GM12864 (cell line): ENCODE results near the gene KCNA10.

Experiments used
- DNase-seq: peaks from one replicate; pipeline ENCODE4 v3.0.0-alpha.2; 2011; ENCODE audit warnings: low read depth
- H3K4me3 ChIP-seq: 2 replicates; pipeline ENCODE4 v1.5.1; 2011; ENCODE audit warnings: mild to moderate bottlenecking, low read depth, low read length, control low read depth
- CTCF ChIP-seq: IDR thresholded peaks from 2 replicates; pipeline ENCODE4 v1.5.1; 2011; ENCODE audit warnings: low read depth, mild to moderate bottlenecking, moderate library complexity, low read length, control low read depth, inconsistent platforms; ENCODE audit errors: missing control alignments

Gene KCNA10

GRCh38 chr1:110547017-110547416, 28.0 kb upstream of the KCNA10 start:
- H3K4me3 ChIP-seq = no peak overlapping the region
- no peak for TF ChIP-seq CTCF
- no peak for DNase-seq

DNA sequence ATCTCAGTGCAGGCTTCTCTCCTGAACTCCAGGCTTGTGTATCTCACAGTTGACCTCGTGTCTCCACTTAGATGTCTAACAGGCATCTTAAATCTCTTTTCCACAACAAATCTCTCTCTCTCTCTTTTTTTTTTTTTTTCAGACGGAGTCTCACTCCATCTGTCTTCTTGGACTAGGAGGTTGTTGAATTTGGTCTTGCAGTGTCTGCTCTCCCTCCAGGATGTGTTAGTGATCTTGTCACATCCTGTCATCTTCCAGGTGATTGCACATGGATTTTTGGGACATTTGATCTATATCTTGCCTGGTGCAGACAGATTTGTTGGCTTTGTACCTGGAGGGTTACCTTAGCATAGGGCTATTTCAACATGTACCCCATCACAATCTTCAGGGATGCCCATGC, 26.5 kb upstream of the KCNA10 start:
- no peak overlapping the region for H3K4me3 ChIP-seq
- TF ChIP-seq CTCF = no peak
- no peak for DNase-seq

DNA sequence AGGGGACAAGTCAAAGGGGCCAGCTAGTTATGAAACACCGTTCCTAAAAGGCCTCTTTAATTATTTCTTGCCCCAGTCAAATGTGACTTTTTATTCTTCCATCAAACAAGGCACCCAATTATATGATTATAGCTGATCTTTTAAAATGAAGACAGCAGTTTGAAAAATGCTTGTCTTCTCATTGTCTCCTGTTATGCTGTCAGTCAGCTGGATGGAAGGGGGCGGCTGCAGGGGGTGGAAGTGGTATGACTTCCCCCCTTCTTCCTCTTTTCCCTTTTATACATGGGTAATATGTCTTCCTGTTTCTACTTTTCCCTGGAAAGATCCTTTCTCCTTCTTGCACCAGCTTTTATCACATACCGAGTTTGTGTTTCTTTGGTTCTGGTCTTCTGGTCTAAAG, 25.8 kb upstream of the KCNA10 start:
- TF ChIP-seq CTCF = no peak
- no peak overlapping the region for H3K4me3 ChIP-seq
- DNase-seq = no peak

DNA sequence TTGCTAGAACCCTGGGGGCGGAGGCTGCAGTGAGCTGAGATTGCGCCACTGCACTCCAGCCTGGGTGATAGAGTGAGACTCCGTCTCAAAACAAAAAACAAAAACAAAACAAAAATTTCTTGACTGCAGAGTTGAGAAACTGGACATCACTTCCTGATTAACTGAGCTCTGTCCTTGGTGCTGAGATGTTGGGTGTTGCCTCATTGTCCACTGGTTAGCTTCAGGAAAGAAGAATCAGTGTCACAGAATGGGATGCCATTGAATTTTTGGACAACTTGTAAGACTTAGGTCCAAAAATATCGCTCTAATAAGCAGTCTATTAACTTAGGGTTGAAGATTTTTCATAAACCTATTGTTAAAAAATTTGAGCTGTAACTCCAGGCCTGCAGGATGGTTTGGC, 23.8 kb upstream of the KCNA10 start:
- H3K4me3 ChIP-seq = no peak overlapping the region
- TF ChIP-seq CTCF = no peak
- no peak for DNase-seq

DNA sequence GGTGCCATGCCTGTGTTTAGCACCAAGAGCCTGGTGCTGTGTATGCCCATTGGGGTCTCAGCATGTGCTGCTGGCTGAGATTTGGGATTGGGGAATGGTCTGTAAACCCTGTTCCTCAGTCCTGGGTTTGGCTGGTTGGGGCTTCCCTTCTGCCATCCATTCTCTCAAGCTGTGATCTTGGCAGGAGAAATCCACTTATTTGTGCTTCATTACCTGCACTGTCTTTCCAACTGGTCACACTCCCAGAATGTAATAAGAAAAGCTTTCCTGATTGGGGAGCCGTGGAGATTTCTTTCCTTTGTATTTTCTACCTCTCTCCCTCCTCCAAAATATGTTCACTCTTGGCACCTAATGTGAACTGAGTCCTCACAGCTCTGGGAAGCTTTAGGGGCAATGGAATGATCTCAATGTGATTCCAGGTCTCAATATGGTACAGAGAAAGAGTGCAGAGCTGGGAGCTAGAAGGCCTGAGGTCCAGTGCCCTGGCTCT, 23.0 kb upstream of the KCNA10 start:
- H3K4me3 ChIP-seq = no peak overlapping the region
- no peak for TF ChIP-seq CTCF
- DNase-seq = no peak

GRCh38 chr1:110540891-110541685, 22.1 kb upstream of the KCNA10 start:
- H3K4me3 ChIP-seq = no peak overlapping the region
- TF ChIP-seq CTCF = no peak
- DNase-seq = no peak

DNA sequence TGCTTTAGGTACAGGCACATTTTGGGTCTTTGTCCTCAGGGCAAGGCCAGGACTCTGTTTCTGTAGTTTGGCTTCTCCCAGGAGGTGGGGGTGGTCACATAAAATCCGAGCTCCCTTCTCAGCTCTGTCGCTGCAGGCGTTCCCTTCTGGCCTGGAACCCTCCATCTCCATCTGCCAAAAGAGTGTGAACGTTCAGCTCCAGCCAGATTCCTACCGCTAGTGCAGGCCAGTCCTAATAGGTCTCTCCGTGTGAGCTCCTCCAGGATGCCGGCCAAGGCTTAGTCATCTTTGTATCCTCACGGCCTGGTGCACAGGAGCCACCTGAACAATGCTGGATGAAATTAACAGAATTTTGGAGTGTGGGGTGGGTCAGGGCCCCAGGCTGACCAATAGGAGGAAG, 19.9 kb upstream of the KCNA10 start:
- no peak for TF ChIP-seq CTCF
- DNase-seq = no peak

More for the DNA sequence above, 19.9 kb upstream of the KCNA10 start:
- no peak overlapping the region for H3K4me3 ChIP-seq
